BE2C (cell line): Measurements from ENCODE around the gene PCCA.
"Not testable (repeated sequence)": the region's sequence is repeated elsewhere in the genome, so short reads cannot be mapped to it uniquely, and the experiment has no call there.

ENCODE experiments used
- DNase-seq: peaks from one replicate; pipeline ENCODE4 v3.0.0-alpha.2; 2020
- H3K27me3 ChIP-seq: fragments of 250-450 bp; sonication (Bioruptor Pico); 2 replicates; pipeline ENCODE4 v1.5.1; 2020; ENCODE audit warnings: mild to moderate bottlenecking
- H3K36me3 ChIP-seq: fragments of 250-450 bp; sonication (Bioruptor Pico); 2 replicates; pipeline ENCODE4 v1.5.1; 2020; ENCODE audit warnings: mild to moderate bottlenecking
- H3K4me1 ChIP-seq: fragments of 250-450 bp; sonication (Bioruptor Pico); 2 replicates; pipeline ENCODE4 v1.5.1; 2020
- H3K4me3 ChIP-seq: 2 replicates; pipeline ENCODE4 v1.5.1; 2011; ENCODE audit warnings: low read depth, low read length
- H3K9me3 ChIP-seq: fragments of 250-450 bp; sonication (Bioruptor Pico); 2 replicates; pipeline ENCODE4 v1.5.1; 2020
- CTCF ChIP-seq: IDR thresholded peaks from 2 replicates; pipeline ENCODE4 v1.5.1; 2012; ENCODE audit warnings: mild to moderate bottlenecking, low read depth, low read length

PCCA gene

GRCh38 chr13:100314132-100314910 lies 225.4 kb downstream of the PCCA start:
- Histone ChIP-seq H3K4me1 (peaks cover 6% of the 10 kb centered on the region), H3K4me3 (no peak overlapping the region), H3K9me3 (no peaks in the 10 kb centered on the region), H3K36me3 (no peaks in the 10 kb centered on the region), H3K27me3 (no peaks in the 10 kb centered on the region)
- TF ChIP-seq CTCF, result no peak
- DNase-seq, result no peak

GRCh38 chr13:100315522-100315921 lies 226.6 kb downstream of the PCCA start:
- no peak overlapping the region for H3K4me3 ChIP-seq
- no peaks in the 10 kb centered on the region for H3K9me3 ChIP-seq
- TF ChIP-seq CTCF, result no peak
- H3K27me3 ChIP-seq, result no peaks in the 10 kb centered on the region
- 0 out of 2 replicates have a peak, but pooled peaks cover 4% of the 10 kb centered on the region for H3K4me1 ChIP-seq
- DNase-seq, result no peak
- no peaks in the 10 kb centered on the region for H3K36me3 ChIP-seq

- not testable (repeated sequence) for DNase-seq, H3K9me3 ChIP-seq, H3K4me1 ChIP-seq, H3K27me3 ChIP-seq, H3K4me3 ChIP-seq, H3K36me3 ChIP-seq
Observed at GRCh38 chr13:100318473-100318872, 229.6 kb downstream of the PCCA start.

- no peaks in the 10 kb centered on the region for H3K4me1 ChIP-seq
- H3K27me3 ChIP-seq, result no peaks in the 10 kb centered on the region
- no peaks in the 10 kb centered on the region; the same call in 1 of the 2 replicates for H3K36me3 ChIP-seq
- no peak overlapping the region for H3K4me3 ChIP-seq
- TF ChIP-seq CTCF, result no peak
- no peak for DNase-seq
- no peaks in the 10 kb centered on the region; the same call in 1 of the 2 replicates for H3K9me3 ChIP-seq
Observed at GRCh38 chr13:100323937-100324336, 235.0 kb downstream of the PCCA start.

- Histone ChIP-seq H3K4me1 (no peaks in the 10 kb centered on the region), H3K36me3 (no peaks in the 10 kb centered on the region), H3K9me3 (no peaks in the 10 kb centered on the region), H3K27me3 (no peaks in the 10 kb centered on the region), H3K4me3 (no peak overlapping the region)
- TF ChIP-seq CTCF, result no peak
- DNase-seq, result no peak
Observed at GRCh38 chr13:100330662-100331061, 241.8 kb downstream of the PCCA start.

- Histone ChIP-seq H3K9me3 (no peaks in the 10 kb centered on the region), H3K36me3 (no peaks in the 10 kb centered on the region), H3K4me3 (no peak overlapping the region), H3K27me3 (no peaks in the 10 kb centered on the region), H3K4me1 (no peaks in the 10 kb centered on the region)
- no peak for TF ChIP-seq CTCF
- no peak for DNase-seq
Observed at GRCh38 chr13:100333141-100333540, 244.2 kb downstream of the PCCA start.

- Histone ChIP-seq H3K27me3 (no peaks in the 10 kb centered on the region), H3K4me1 (no peaks in the 10 kb centered on the region), H3K36me3 (no peaks in the 10 kb centered on the region), H3K9me3 (no peaks in the 10 kb centered on the region), H3K4me3 (no peak overlapping the region)
- no peak for DNase-seq
- TF ChIP-seq CTCF, result no peak
Observed at GRCh38 chr13:100334214-100334613, 245.3 kb downstream of the PCCA start.
